HepG2 (cell line): ENCODE results near the gene ISCU. TPM values are rescaled to one million over a fixed set of nuclear protein-coding genes. Genes with fewer than 3 reads are reported as not detected.

ENCODE experiments used
- BCLAF1 ChIP-seq: fragments of 450-650 bp; IDR thresholded peaks from 2 replicates; pipeline ENCODE4 v1.6.1; 2017; ENCODE audit warnings: mild to moderate bottlenecking
- CCAR2 ChIP-seq: fragments of 200-400 bp; formaldehyde crosslinking; optimal IDR thresholded peaks from 2 replicates; pipeline ENCODE3; 2018; ENCODE audit warnings: low read depth, mild to moderate bottlenecking, low read length, moderate library complexity
- CREM ChIP-seq, 2 experiments: sonication (generic) in 1 of 2; formaldehyde crosslinking in 1 of 2; IDR thresholded peaks; 2 replicates each; pipeline versions ENCODE4 v1.4.0 to v1.6.1; 2016 to 2020; ENCODE audit warnings: antibody characterized with exemption in 1 of 2, mild to moderate bottlenecking in 1 of 2, missing genetic modification reagents in 1 of 2
- HBP1 ChIP-seq: IDR thresholded peaks from 2 replicates; pipeline ENCODE4 v1.6.1; 2016; ENCODE audit warnings: low read depth, control low read depth
- HDAC2 ChIP-seq: sonication (generic); formaldehyde crosslinking; IDR thresholded peaks from 2 replicates; pipeline ENCODE4 v1.4.0; 2020; ENCODE audit warnings: missing genetic modification reagents
- KAT8 ChIP-seq: IDR thresholded peaks from 2 replicates; pipeline ENCODE4 v1.6.1; 2016; ENCODE audit warnings: missing genetic modification reagents, missing compliant biosample characterization
- KLF15 ChIP-seq: sonication (generic); formaldehyde crosslinking; IDR thresholded peaks from 2 replicates; pipeline ENCODE4 v1.8.1; 2023; ENCODE audit warnings: borderline replicate concordance, mild to moderate bottlenecking, inconsistent platforms, missing genetic modification reagents, mixed read lengths
- LBX2 ChIP-seq: sonication (generic); formaldehyde crosslinking; IDR thresholded peaks from 2 replicates; pipeline ENCODE4 v1.5.0; 2020; ENCODE audit warnings: missing genetic modification reagents, mild to moderate bottlenecking, borderline replicate concordance
- MIER3 ChIP-seq: IDR thresholded peaks from 2 replicates; pipeline ENCODE4 v1.6.1; 2016; ENCODE audit warnings: missing compliant biosample characterization, borderline replicate concordance
- MLX ChIP-seq: IDR thresholded peaks from 2 replicates; pipeline ENCODE4 v1.6.1; 2016
- NFE2 ChIP-seq: sonication (generic); formaldehyde crosslinking; IDR thresholded peaks from 2 replicates; pipeline ENCODE4 v1.4.0; 2020; ENCODE audit warnings: missing genetic modification reagents
- NFIB ChIP-seq: sonication (generic); formaldehyde crosslinking; IDR thresholded peaks from 2 replicates; pipeline ENCODE4 v1.9.0; 2021; ENCODE audit warnings: missing genetic modification reagents, mild to moderate bottlenecking, borderline replicate concordance
- PHF21A ChIP-seq: sonication (generic); formaldehyde crosslinking; IDR thresholded peaks from 2 replicates; pipeline ENCODE4 v1.5.0; 2020; ENCODE audit warnings: mild to moderate bottlenecking, missing genetic modification reagents
- REPIN1 ChIP-seq: sonication (generic); formaldehyde crosslinking; IDR thresholded peaks from 2 replicates; pipeline ENCODE4 v1.8.0; 2022; ENCODE audit warnings: missing genetic modification reagents, low read depth, mild to moderate bottlenecking, borderline replicate concordance
- RXRA ChIP-seq: sonication (generic); formaldehyde crosslinking; IDR thresholded peaks from 2 replicates; pipeline ENCODE4 v1.5.1; 2020; ENCODE audit warnings: missing genetic modification reagents
- ZBTB14 ChIP-seq: sonication (generic); formaldehyde crosslinking; IDR thresholded peaks from 2 replicates; pipeline ENCODE4 v1.4.0; 2020; ENCODE audit warnings: missing genetic modification reagents
- ZBTB21 ChIP-seq: sonication (generic); formaldehyde crosslinking; IDR thresholded peaks from 2 replicates; pipeline ENCODE4 v1.4.0; 2020; ENCODE audit warnings: missing genetic modification reagents
- ZBTB34 ChIP-seq: sonication (generic); formaldehyde crosslinking; IDR thresholded peaks from 2 replicates; pipeline ENCODE4 v1.8.0; 2022; ENCODE audit warnings: mild to moderate bottlenecking, missing genetic modification reagents
- ZFX ChIP-seq: sonication (generic); formaldehyde crosslinking; IDR thresholded peaks from 2 replicates; pipeline ENCODE4 v1.4.0; 2020; ENCODE audit warnings: mild to moderate bottlenecking, low read depth, missing genetic modification reagents, moderate library complexity
- ZNF354B ChIP-seq: sonication (generic); formaldehyde crosslinking; IDR thresholded peaks from 2 replicates; pipeline ENCODE4 v1.8.0; 2022; ENCODE audit warnings: mild to moderate bottlenecking, missing genetic modification reagents
- polyA plus RNA-seq, 8 experiments: library from polyadenylated mRNA; depleted of rRNA in 3 of 8; stranded (reverse) in 7 of 8; unstranded in 1 of 8; fragments of >200 nt; fragmentation: Illumina TruSeq in 4 of 8; extraction: Trizol in 4 of 8; gene quantifications; 2 replicates each; pipeline versions ENCODE4 v1.2.1 to v1.2.3, GENCODE V29; 2011 to 2016; ENCODE audit warnings: low read depth in 4 of 8, missing spikeins in 1 of 8, mixed read lengths in 1 of 8; ENCODE audit not compliant: insufficient read depth in 1 of 8
- total RNA-seq, 5 experiments: library from RNA; depleted of rRNA; stranded (reverse); fragments of >200 nt; fragmentation: Illumina TruSeq; extraction: Trizol; gene quantifications; 2 replicates each; pipeline ENCODE4 v1.2.3, GENCODE V29; 2016; ENCODE audit warnings: low read depth in 1 of 5

Gene ISCU
- total and polyA plus RNA-seq, 2 of the 13 experiments (the other 11 are each of a cell fraction or from before 2014, with no cell fraction given) = 94.4 to 107 TPM

- no peak for TF ChIP-seq ZBTB14 (CRISPR knock-in tag)
- TF ChIP-seq REPIN1 (CRISPR knock-in tag) = no peak
- TF ChIP-seq ZNF354B = no peak
- peak; percentile 81 for TF ChIP-seq KAT8 (CRISPR knock-in tag)
- no peak for TF ChIP-seq LBX2 (CRISPR knock-in tag)
- peak; percentile 62; the same call in 1 of the 2 replicates for TF ChIP-seq HBP1 (CRISPR knock-in tag)
- TF ChIP-seq ZBTB34 = no peak
- TF ChIP-seq PHF21A (CRISPR knock-in tag) = no peak
- TF ChIP-seq NFIB = no peak
- TF ChIP-seq NFE2 (CRISPR knock-in tag) = no peak
- no peak for TF ChIP-seq RXRA
- TF ChIP-seq MIER3 (CRISPR knock-in tag) = no peak
- no peak; the same call in 1 of the 2 replicates for TF ChIP-seq KLF15 (CRISPR knock-in tag)
- TF ChIP-seq ZBTB21 (CRISPR knock-in tag) = no peak
- no peak for TF ChIP-seq CCAR2
- no peak for TF ChIP-seq BCLAF1
- TF ChIP-seq ZFX (CRISPR knock-in tag) = no peak
- TF ChIP-seq MLX (CRISPR knock-in tag) = no peak
- peak; percentile 85 for TF ChIP-seq CREM (IDR thresholded peaks at IDR 0.05)
- 0 out of 2 replicates have a peak, but pooled peaks have one; percentile 12 for TF ChIP-seq CREM (CRISPR knock-in tag; IDR thresholded peaks at IDR 0.05)
- no peak for TF ChIP-seq HDAC2 (CRISPR knock-in tag)
These were observed 47.2 kb upstream of the ISCU start, which contains the start of gene FICD (continued) for GRCh38 chr12:108514973-108515814.
